ENCODE results near the gene SPDYE4.

The SPDYE4 gene

GRCh38 chr17:8708025-8708461 is 50.3 kb downstream of the SPDYE4 start:
- DNase-seq, result no peak

- no peak for DNase-seq
Measured at GRCh38 chr17:8707332-8708024, 50.9 kb downstream of the SPDYE4 start.

GRCh38 chr17:8706431-8706830 is 51.9 kb downstream of the SPDYE4 start:
- no peak for DNase-seq

- no peak for DNase-seq
Measured at GRCh38 chr17:8705427-8705826, 52.9 kb downstream of the SPDYE4 start.

GRCh38 chr17:8703001-8703400 is 55.3 kb downstream of the SPDYE4 start:
- DNase-seq, result no peak

GRCh38 chr17:8701754-8702153 is 56.6 kb downstream of the SPDYE4 start:
- DNase-seq, result no peak

GRCh38 chr17:8701221-8701620 is 57.1 kb downstream of the SPDYE4 start:
- DNase-seq, result no peak

Data from NCI-H146 (cell line).